ENCODE results near the gene SHBG.
"Not testable (repeated sequence)": the region's sequence is repeated elsewhere in the genome, so short reads cannot be mapped to it uniquely, and the experiment has no call there.

Gene SHBG

GRCh38 chr17:7613769-7614424, 16.0 kb upstream of the SHBG start:
- peak; percentile 25 for DNase-seq

- peak; percentile 100 for DNase-seq
Measured at GRCh38 chr17:7614425-7615264, 15.3 kb upstream of the SHBG start, which contains the start of gene FXR2. TSS of gene FXR2 (minus strand) at chr17:7614897. CDS start at chr17:7614532, 365 bp downstream.

GRCh38 chr17:7615265-7615747, 14.6 kb upstream of the SHBG start:
- DNase-seq, result no peak

- no peak for DNase-seq
Measured at GRCh38 chr17:7618608-7619007, 11.3 kb upstream of the SHBG start.

- no peak for DNase-seq
Measured at GRCh38 chr17:7620835-7621234, 9.1 kb upstream of the SHBG start.

- DNase-seq, result no peak
Measured at GRCh38 chr17:7623661-7624060, 6.3 kb upstream of the SHBG start.

GRCh38 chr17:7625749-7626148, 4.2 kb upstream of the SHBG start:
- not testable (repeated sequence) for DNase-seq

- DNase-seq, result no peak
Measured at GRCh38 chr17:7626307-7626706, 3.6 kb upstream of the SHBG start.

- no peak for DNase-seq
Measured at GRCh38 chr17:7626956-7627249, 3.0 kb upstream of the SHBG start.

GRCh38 chr17:7627250-7628121, 2.4 kb upstream of the SHBG start, which contains the start of gene SAT2:
TSS of gene SAT2 (minus strand) at chr17:7627821. CDS start at chr17:7627635, 186 bp downstream.
- DNase-seq, result peak; percentile 93

- DNase-seq, result no peak
Measured at GRCh38 chr17:7631398-7632380, 1.8 kb downstream of the SHBG start.

GRCh38 chr17:7632492-7632894, 2.6 kb downstream of the SHBG start:
- peak; percentile 61 for DNase-seq

- DNase-seq, result no peak
Measured at GRCh38 chr17:7633093-7633492, 3.2 kb downstream of the SHBG start.

- no peak for DNase-seq
Measured at GRCh38 chr17:7634384-7634783, 4.4 kb downstream of the SHBG start.

GRCh38 chr17:7636163-7636562, 6.2 kb downstream of the SHBG start:
- no peak for DNase-seq

- DNase-seq, result no peak
Measured at GRCh38 chr17:7640783-7641182, 10.8 kb downstream of the SHBG start.

GRCh38 chr17:7641635-7642034, 11.7 kb downstream of the SHBG start:
- not testable (repeated sequence) for DNase-seq

GRCh38 chr17:7644775-7645174, 14.8 kb downstream of the SHBG start:
- DNase-seq, result peak; percentile 31

GRCh38 chr17:7646457-7646856, 16.5 kb downstream of the SHBG start:
- no peak for DNase-seq

GRCh38 chr17:7647018-7647417, 17.1 kb downstream of the SHBG start:
- no peak for DNase-seq

GRCh38 chr17:7650509-7651096, 20.7 kb downstream of the SHBG start, which contains the start of gene ATP1B2:
TSS of gene ATP1B2 (plus strand) at chr17:7650926. CDS start at chr17:7651519, 593 bp downstream.
- peak; percentile 51 for DNase-seq
